ENCODE data around the gene ALLC.

DNA sequence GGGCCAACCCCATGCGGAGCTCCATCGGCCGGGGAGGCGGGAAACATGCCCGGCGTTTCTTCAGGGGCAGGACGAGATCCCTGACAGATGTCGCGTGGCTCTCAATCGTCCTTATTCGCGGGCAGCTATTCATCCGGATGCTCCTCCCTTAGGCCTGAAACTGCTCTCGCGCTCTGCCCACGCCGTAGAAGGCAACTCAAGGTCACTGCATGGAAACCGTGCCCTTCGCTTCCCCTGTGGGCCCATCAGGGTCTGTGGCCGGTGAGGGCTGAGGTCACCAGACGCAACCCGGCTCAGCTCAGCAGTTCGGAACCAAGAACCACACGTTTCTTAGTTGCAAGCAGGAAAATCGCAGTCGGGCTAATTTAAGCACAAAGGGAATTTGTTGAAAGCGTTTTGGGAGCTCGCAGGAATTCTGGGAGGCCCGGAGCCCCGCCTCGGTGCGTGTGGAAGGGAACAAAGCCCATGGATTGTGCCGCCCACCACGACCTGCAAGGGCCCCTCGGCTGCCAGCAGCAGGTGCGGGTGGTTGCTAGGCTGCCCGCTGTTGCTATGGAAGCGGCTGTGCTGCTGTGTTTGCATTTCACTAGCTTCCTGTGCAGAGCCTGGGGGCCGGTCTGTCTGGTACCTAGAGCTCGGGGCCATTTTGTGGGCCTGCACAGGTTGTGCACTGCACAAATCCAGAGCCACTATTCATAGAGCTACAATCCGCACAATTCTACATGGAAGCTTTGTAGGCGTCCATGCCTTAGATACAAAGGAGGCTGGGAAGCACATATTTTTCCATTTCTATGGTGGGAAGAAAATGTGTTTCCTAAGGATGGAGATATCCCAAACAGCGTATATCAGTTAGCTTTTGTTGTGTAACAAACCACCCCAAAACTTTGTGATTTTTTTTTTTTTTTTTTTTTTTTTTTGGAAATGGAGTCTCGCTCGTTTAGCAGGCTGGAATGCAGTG is 6.0 kb upstream of the ALLC start:
- TF ChIP-seq, protein P1, sequence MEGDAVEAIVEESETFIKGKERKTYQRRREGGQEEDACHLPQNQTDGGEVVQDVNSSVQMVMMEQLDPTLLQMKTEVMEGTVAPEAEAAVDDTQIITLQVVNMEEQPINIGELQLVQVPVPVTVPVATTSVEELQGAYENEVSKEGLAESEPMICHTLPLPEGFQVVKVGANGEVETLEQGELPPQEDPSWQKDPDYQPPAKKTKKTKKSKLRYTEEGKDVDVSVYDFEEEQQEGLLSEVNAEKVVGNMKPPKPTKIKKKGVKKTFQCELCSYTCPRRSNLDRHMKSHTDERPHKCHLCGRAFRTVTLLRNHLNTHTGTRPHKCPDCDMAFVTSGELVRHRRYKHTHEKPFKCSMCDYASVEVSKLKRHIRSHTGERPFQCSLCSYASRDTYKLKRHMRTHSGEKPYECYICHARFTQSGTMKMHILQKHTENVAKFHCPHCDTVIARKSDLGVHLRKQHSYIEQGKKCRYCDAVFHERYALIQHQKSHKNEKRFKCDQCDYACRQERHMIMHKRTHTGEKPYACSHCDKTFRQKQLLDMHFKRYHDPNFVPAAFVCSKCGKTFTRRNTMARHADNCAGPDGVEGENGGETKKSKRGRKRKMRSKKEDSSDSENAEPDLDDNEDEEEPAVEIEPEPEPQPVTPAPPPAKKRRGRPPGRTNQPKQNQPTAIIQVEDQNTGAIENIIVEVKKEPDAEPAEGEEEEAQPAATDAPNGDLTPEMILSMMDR (IDR thresholded peaks at IDR 0.05) = no peak
- TF ChIP-seq POLR2A (IDR thresholded peaks at IDR 0.05) = no peak

Measured in prostate gland (tissue), 2 donors.